C4-2B (cell line): Measurements from ENCODE around the gene FOXK1.

ENCODE experiments used
- ZFX ChIP-seq: fragments of 450-650 bp; IDR thresholded peaks from 2 replicates; pipeline ENCODE4 v1.6.1; 2017
- TF ChIP-seq, protein P1 (sequence below): fragments of 450-650 bp; conservative IDR thresholded peaks from 2 replicates; pipeline ENCODE4 v1.5.1; 2017; ENCODE audit warnings: mild to moderate bottlenecking

DNA sequence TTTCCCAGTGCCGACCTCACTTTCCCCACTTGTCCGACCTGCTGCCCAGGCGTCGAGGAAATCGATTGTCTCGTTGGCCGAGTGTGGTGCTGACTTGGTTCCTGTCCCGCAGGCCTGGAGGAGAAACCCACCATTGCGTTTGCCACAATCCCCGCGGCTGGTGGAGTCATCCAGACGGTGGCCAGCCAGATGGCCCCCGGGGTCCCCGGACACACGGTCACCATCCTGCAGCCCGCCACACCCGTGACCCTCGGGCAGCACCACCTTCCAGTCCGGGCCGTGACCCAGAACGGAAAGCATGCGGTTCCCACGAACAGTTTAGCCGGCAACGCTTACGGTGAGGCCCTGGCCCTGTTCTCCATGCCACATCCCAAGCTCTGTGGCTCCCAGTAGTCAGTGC is 78.9 kb downstream of the FOXK1 start:
- TF ChIP-seq, protein P1, sequence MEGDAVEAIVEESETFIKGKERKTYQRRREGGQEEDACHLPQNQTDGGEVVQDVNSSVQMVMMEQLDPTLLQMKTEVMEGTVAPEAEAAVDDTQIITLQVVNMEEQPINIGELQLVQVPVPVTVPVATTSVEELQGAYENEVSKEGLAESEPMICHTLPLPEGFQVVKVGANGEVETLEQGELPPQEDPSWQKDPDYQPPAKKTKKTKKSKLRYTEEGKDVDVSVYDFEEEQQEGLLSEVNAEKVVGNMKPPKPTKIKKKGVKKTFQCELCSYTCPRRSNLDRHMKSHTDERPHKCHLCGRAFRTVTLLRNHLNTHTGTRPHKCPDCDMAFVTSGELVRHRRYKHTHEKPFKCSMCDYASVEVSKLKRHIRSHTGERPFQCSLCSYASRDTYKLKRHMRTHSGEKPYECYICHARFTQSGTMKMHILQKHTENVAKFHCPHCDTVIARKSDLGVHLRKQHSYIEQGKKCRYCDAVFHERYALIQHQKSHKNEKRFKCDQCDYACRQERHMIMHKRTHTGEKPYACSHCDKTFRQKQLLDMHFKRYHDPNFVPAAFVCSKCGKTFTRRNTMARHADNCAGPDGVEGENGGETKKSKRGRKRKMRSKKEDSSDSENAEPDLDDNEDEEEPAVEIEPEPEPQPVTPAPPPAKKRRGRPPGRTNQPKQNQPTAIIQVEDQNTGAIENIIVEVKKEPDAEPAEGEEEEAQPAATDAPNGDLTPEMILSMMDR: no peak
- no peak for TF ChIP-seq ZFX
